Neuronal stem cell (in vitro differentiated cells): ENCODE results near the gene KRT78.
A peak's percentile ranks its signal among the peaks of the same experiment; 100 is the strongest.

ENCODE experiments used
- DNase-seq: peaks from one replicate; pipeline ENCODE4 v3.0.0-alpha.2; 2013; ENCODE audit warnings: low spot score
- H2AFZ ChIP-seq: one replicate; pipeline ENCODE4 v1.6.1; 2013; ENCODE audit warnings: mild to moderate bottlenecking, low read length, inconsistent platforms
- H2AK5ac ChIP-seq: 2 replicates; pipeline ENCODE4 v1.6.1; 2013; ENCODE audit warnings: low read depth, mild to moderate bottlenecking, inconsistent platforms, low read length, moderate library complexity, mixed read lengths
- H2BK120ac ChIP-seq: 2 replicates; pipeline ENCODE4 v1.6.1; 2013; ENCODE audit warnings: low read depth, mild to moderate bottlenecking, inconsistent platforms, low read length, moderate library complexity, mixed read lengths
- H2BK12ac ChIP-seq: one replicate; pipeline ENCODE4 v1.6.1; 2013; ENCODE audit warnings: low read length, inconsistent platforms
- H2BK15ac ChIP-seq: 2 replicates; pipeline ENCODE4 v1.6.1; 2013; ENCODE audit warnings: mild to moderate bottlenecking, low read length, inconsistent platforms, mixed read lengths
- H2BK5ac ChIP-seq: one replicate; pipeline ENCODE4 v1.6.1; 2013; ENCODE audit warnings: inconsistent platforms, mild to moderate bottlenecking, low read length, moderate library complexity
- H3K14ac ChIP-seq: one replicate; pipeline ENCODE4 v1.6.1; 2013; ENCODE audit warnings: low read length, inconsistent platforms
- H3K18ac ChIP-seq: 2 replicates; pipeline ENCODE4 v1.6.1; 2013; ENCODE audit warnings: low read length, inconsistent platforms
- H3K23ac ChIP-seq: 2 replicates; pipeline ENCODE4 v1.6.1; 2013; ENCODE audit warnings: low read depth, mild to moderate bottlenecking, mixed read lengths, low read length, inconsistent platforms; ENCODE audit not compliant: poor library complexity
- H3K27ac ChIP-seq: replicated peaks from 3 replicates; pipeline ENCODE4 v1.5.1; 2013; ENCODE audit warnings: low read length, inconsistent platforms
- H3K27me3 ChIP-seq, 3 experiments: 2 replicates each; pipeline ENCODE4 v1.6.1; 2013; ENCODE audit warnings: low read length in 3 of 3, mild to moderate bottlenecking in 2 of 3, inconsistent platforms in 1 of 3, low read depth in 1 of 3, mixed read lengths in 1 of 3, moderate library complexity in 1 of 3; ENCODE audit not compliant: control insufficient read depth in 3 of 3, insufficient read depth in 3 of 3
- H3K36me3 ChIP-seq, 2 donors: replicated peaks in 1 of 2; 2 replicates each; pipeline ENCODE4 v1.6.1; 2013; ENCODE audit warnings: low read length in 2 of 2; ENCODE audit not compliant: control insufficient read depth in 2 of 2, insufficient read depth in 2 of 2
- H3K4ac ChIP-seq: 2 replicates; pipeline ENCODE4 v1.6.1; 2013; ENCODE audit warnings: inconsistent platforms, mild to moderate bottlenecking, low read length, moderate library complexity
- H3K4me1 ChIP-seq, 2 donors: 1 replicate in 1 of 2; 2 replicates in 1 of 2; pipeline ENCODE4 v1.6.1; 2013; ENCODE audit warnings: low read length in 2 of 2, low read depth in 1 of 2; ENCODE audit not compliant: control insufficient read depth in 2 of 2, insufficient read depth in 1 of 2
- H3K4me2 ChIP-seq: one replicate; pipeline ENCODE4 v1.6.1; 2013; ENCODE audit warnings: mild to moderate bottlenecking, low read length, inconsistent platforms; ENCODE audit not compliant: insufficient read depth, poor library complexity, severe bottlenecking
- H3K4me3 ChIP-seq, 2 donors: 2 replicates each; pipeline ENCODE4 v1.5.1; 2013; ENCODE audit warnings: low read length in 2 of 2, mild to moderate bottlenecking in 2 of 2, inconsistent platforms in 1 of 2, moderate library complexity in 1 of 2
- H3K79me1 ChIP-seq: one replicate; pipeline ENCODE4 v1.6.1; 2013; ENCODE audit warnings: low read depth, mild to moderate bottlenecking, inconsistent platforms, low read length, moderate library complexity
- H3K9ac ChIP-seq: one replicate; pipeline ENCODE4 v1.6.1; 2013; ENCODE audit warnings: mild to moderate bottlenecking, low read depth, low read length, inconsistent platforms; ENCODE audit not compliant: poor library complexity
- H3K9me3 ChIP-seq, 2 donors: replicated peaks in 1 of 2; 2 replicates each; pipeline versions ENCODE3 to v1.6.1; 2013; ENCODE audit warnings: low read length in 2 of 2, mild to moderate bottlenecking in 2 of 2, inconsistent platforms in 1 of 2, low read depth in 1 of 2, mixed read lengths in 1 of 2, moderate library complexity in 1 of 2; ENCODE audit not compliant: control insufficient read depth in 2 of 2, insufficient read depth in 1 of 2
- H4K8ac ChIP-seq: one replicate; pipeline ENCODE4 v1.6.1; 2013; ENCODE audit warnings: low read depth, mild to moderate bottlenecking, inconsistent platforms, low read length, moderate library complexity
- H4K91ac ChIP-seq: one replicate; pipeline ENCODE4 v1.6.1; 2013; ENCODE audit warnings: low read length, low read depth, mild to moderate bottlenecking, inconsistent platforms; ENCODE audit not compliant: poor library complexity
- WGBS, 2 donors: extraction: QIAGEN DNeasy Blood & Tissue Kit; methylation state at CpG; one replicate each; pipeline ENCODE4 v1.1.7; 2013; ENCODE audit warnings: missing lambda C conversion rate in 2 of 2, mixed read lengths in 1 of 2; ENCODE audit not compliant: insufficient read length in 2 of 2, insufficient replicate concordance in 1 of 2; ENCODE audit errors: extremely low coverage in 2 of 2; 5-methylcytosine and 5-hydroxymethylcytosine counted together

The KRT78 gene

GRCh38 chr12:52861511-52861910 lies 12.7 kb upstream of the KRT78 start:
- H4K8ac ChIP-seq = no peak overlapping the region
- H2BK12ac ChIP-seq = no peak overlapping the region
- H3K27me3 ChIP-seq = no peaks in the 10 kb centered on the region
- H3K4me1 ChIP-seq = peaks cover 0 to 3% of the 10 kb centered on the region in 2 donors
- H3K79me1 ChIP-seq = no peaks in the 10 kb centered on the region
- H3K4me3 ChIP-seq = no peak overlapping the region
- H2AFZ ChIP-seq = no peak overlapping the region
- H3K23ac ChIP-seq = no peak overlapping the region
- no peak overlapping the region for H2BK120ac ChIP-seq
- H3K27ac ChIP-seq = no peak overlapping the region
- H3K18ac ChIP-seq = no peak overlapping the region
- DNase-seq = no peak
- H3K14ac ChIP-seq = no peak overlapping the region
- H3K4me2 ChIP-seq = no peak overlapping the region
- H2BK5ac ChIP-seq = no peak overlapping the region
- H3K4ac ChIP-seq = no peak overlapping the region
- H2AK5ac ChIP-seq = no peak overlapping the region
- WGBS, 2 donors = no CpG with 5 or more reads among the region's 7 CpGs
- no peak overlapping the region for H4K91ac ChIP-seq
- H3K9me3 ChIP-seq = no peaks in the 10 kb centered on the region
- no peaks in the 10 kb centered on the region for H3K36me3 ChIP-seq
- no peak overlapping the region for H2BK15ac ChIP-seq
- no peak overlapping the region for H3K9ac ChIP-seq

- no CpG with 5 or more reads among the region's 6 CpGs for WGBS, 2 donors
- no peak overlapping the region for H3K14ac ChIP-seq
- no peaks in the 10 kb centered on the region for H3K79me1 ChIP-seq
- H2AK5ac ChIP-seq = no peak overlapping the region
- no peak for DNase-seq
- H2BK120ac ChIP-seq = no peak overlapping the region
- H3K4ac ChIP-seq = no peak overlapping the region
- H3K4me3 ChIP-seq = no peak overlapping the region
- H3K27me3 ChIP-seq = no peaks in the 10 kb centered on the region
- no peak overlapping the region for H3K18ac ChIP-seq
- H4K8ac ChIP-seq = no peak overlapping the region
- H3K9me3 ChIP-seq = no peaks in the 10 kb centered on the region
- no peak overlapping the region for H2BK15ac ChIP-seq
- no peak overlapping the region for H4K91ac ChIP-seq
- no peak overlapping the region for H3K23ac ChIP-seq
- no peak overlapping the region for H2AFZ ChIP-seq
- H3K27ac ChIP-seq = no peak overlapping the region
- H2BK5ac ChIP-seq = no peak overlapping the region
- H3K9ac ChIP-seq = no peak overlapping the region
- no peaks in the 10 kb centered on the region for H3K36me3 ChIP-seq
- no peak overlapping the region for H3K4me2 ChIP-seq
- H2BK12ac ChIP-seq = no peak overlapping the region
- H3K4me1 ChIP-seq = peaks cover 0 to 3% of the 10 kb centered on the region in 2 donors
Measured at GRCh38 chr12:52860102-52860823, 11.5 kb upstream of the KRT78 start.

GRCh38 chr12:52857500-52857899 lies 8.7 kb upstream of the KRT78 start:
- no CpG with 5 or more reads among the region's 3 CpGs for WGBS, 2 donors
- H3K18ac ChIP-seq = peak overlapping the region; percentile 65
- H2BK12ac ChIP-seq = no peak overlapping the region
- no peak overlapping the region for H3K4me2 ChIP-seq
- no peak for DNase-seq
- H3K27me3 ChIP-seq = no peaks in the 10 kb centered on the region
- H3K27ac ChIP-seq = no peak overlapping the region
- H2BK120ac ChIP-seq = no peak overlapping the region
- peaks cover 0 to 3% of the 10 kb centered on the region in 2 donors for H3K4me1 ChIP-seq
- H2BK5ac ChIP-seq = no peak overlapping the region
- no peak overlapping the region for H3K14ac ChIP-seq
- H3K79me1 ChIP-seq = no peaks in the 10 kb centered on the region
- peak overlapping the region; percentile 70 for H3K9ac ChIP-seq
- no peaks in the 10 kb centered on the region for H3K9me3 ChIP-seq
- no peak overlapping the region for H2BK15ac ChIP-seq
- H2AFZ ChIP-seq = no peak overlapping the region
- H2AK5ac ChIP-seq = peak overlapping the region; percentile 75
- peak overlapping the region in 1 of 2 donors; percentile 16 for H3K4me3 ChIP-seq
- no peaks in the 10 kb centered on the region for H3K36me3 ChIP-seq
- peak overlapping the region; percentile 53 for H3K4ac ChIP-seq
- H4K8ac ChIP-seq = no peak overlapping the region
- no peak overlapping the region for H4K91ac ChIP-seq
- peak overlapping the region; percentile 75 for H3K23ac ChIP-seq

DNA sequence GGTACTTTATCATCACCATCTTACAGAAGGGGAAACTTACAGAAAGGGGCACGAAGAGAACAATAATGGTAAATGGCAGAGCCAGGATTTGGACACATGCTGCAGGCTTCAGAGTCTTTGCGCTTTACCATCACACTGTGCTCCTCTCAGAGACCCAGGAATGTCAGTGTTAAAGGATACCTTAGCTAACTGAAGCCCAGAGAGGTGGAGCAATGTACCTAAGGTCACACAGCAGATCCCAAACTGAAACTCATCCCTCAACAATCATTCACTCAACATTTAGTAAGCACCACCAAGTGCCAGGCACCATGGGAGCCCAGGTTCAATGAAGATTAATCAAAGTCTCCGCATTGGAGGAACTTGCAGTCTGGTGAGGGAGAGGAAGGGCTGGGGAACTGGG lies 8.0 kb upstream of the KRT78 start:
- Histone ChIP-seq H3K4me1 (peaks cover 0 to 3% of the 10 kb centered on the region in 2 donors), H3K36me3 (no peaks in the 10 kb centered on the region), H2BK5ac (no peak overlapping the region), H3K9ac (no peak overlapping the region), H2BK12ac (no peak overlapping the region), H3K4me3 (no peak overlapping the region), H3K4ac (no peak overlapping the region), H3K79me1 (no peaks in the 10 kb centered on the region), H2AFZ (no peak overlapping the region), H2AK5ac (no peak overlapping the region), H2BK15ac (no peak overlapping the region), H2BK120ac (no peak overlapping the region), H4K8ac (no peak overlapping the region), H4K91ac (no peak overlapping the region), H3K27ac (no peak overlapping the region), H3K23ac (no peak overlapping the region), H3K27me3 (no peaks in the 10 kb centered on the region), H3K14ac (no peak overlapping the region), H3K18ac (no peak overlapping the region), H3K9me3 (no peaks in the 10 kb centered on the region), H3K4me2 (no peak overlapping the region)
- no peak for DNase-seq
- WGBS, 2 donors = no CpG with 5 or more reads among the region's 3 CpGs
